ENCODE data around the gene PLIN4.

PLIN4 gene

GRCh38 chr19:4496304-4496703, 22.0 kb downstream of the PLIN4 start:
- Mint-ChIP-seq H3K9me3 (no peaks in the 10 kb centered on the region), H3K27me3 (no peaks in the 10 kb centered on the region), H3K4me3 (no peak overlapping the region), H3K4me1 (ENCODE audit: low read depth) (no peaks in the 10 kb centered on the region), H3K27ac (no peak overlapping the region), H3K36me3 (ENCODE audit: low read depth) (peaks cover 3% of the 10 kb centered on the region)

- no peak overlapping the region for H3K4me3 Mint-ChIP-seq
- H3K27me3 Mint-ChIP-seq, result no peaks in the 10 kb centered on the region
- H3K27ac Mint-ChIP-seq, result no peak overlapping the region
- H3K36me3 Mint-ChIP-seq (ENCODE audit: low read depth), result peaks cover 2% of the 10 kb centered on the region
- H3K4me1 Mint-ChIP-seq (ENCODE audit: low read depth), result no peaks in the 10 kb centered on the region
- no peaks in the 10 kb centered on the region for H3K9me3 Mint-ChIP-seq
Measured at GRCh38 chr19:4495471-4495870, 22.8 kb downstream of the PLIN4 start.

GRCh38 chr19:4494691-4495064, 23.6 kb downstream of the PLIN4 start:
- no peaks in the 10 kb centered on the region for H3K4me1 Mint-ChIP-seq (ENCODE audit: low read depth)
- no peaks in the 10 kb centered on the region for H3K27me3 Mint-ChIP-seq
- H3K27ac Mint-ChIP-seq, result no peak overlapping the region
- no peak overlapping the region for H3K4me3 Mint-ChIP-seq
- peaks cover 7% of the 10 kb centered on the region for H3K36me3 Mint-ChIP-seq (ENCODE audit: low read depth)
- H3K9me3 Mint-ChIP-seq, result no peaks in the 10 kb centered on the region

- Mint-ChIP-seq H3K4me1 (ENCODE audit: low read depth) (no peaks in the 10 kb centered on the region), H3K36me3 (ENCODE audit: low read depth) (peaks cover 8% of the 10 kb centered on the region)
Measured at GRCh38 chr19:4493929-4494690, 24.2 kb downstream of the PLIN4 start.

GRCh38 chr19:4493104-4493928, 25.0 kb downstream of the PLIN4 start:
- H3K36me3 Mint-ChIP-seq (ENCODE audit: low read depth), result peaks cover 8% of the 10 kb centered on the region

More at GRCh38 chr19:4493929-4494690, 24.2 kb downstream of the PLIN4 start:
- Mint-ChIP-seq H3K9me3 (no peaks in the 10 kb centered on the region), H3K27ac (no peak overlapping the region), H3K27me3 (no peaks in the 10 kb centered on the region), H3K4me3 (no peak overlapping the region)

GRCh38 chr19:4492337-4493103, 25.8 kb downstream of the PLIN4 start:
- no peaks in the 10 kb centered on the region for H3K4me1 Mint-ChIP-seq (ENCODE audit: low read depth)
- H3K4me3 Mint-ChIP-seq, result no peak overlapping the region
- H3K27me3 Mint-ChIP-seq, result no peaks in the 10 kb centered on the region
- H3K36me3 Mint-ChIP-seq (ENCODE audit: low read depth), result peaks cover 8% of the 10 kb centered on the region
- H3K27ac Mint-ChIP-seq, result no peak overlapping the region
- no peaks in the 10 kb centered on the region for H3K9me3 Mint-ChIP-seq

More at GRCh38 chr19:4493104-4493928, 25.0 kb downstream of the PLIN4 start:
- Mint-ChIP-seq H3K27ac (no peak overlapping the region), H3K9me3 (no peaks in the 10 kb centered on the region), H3K27me3 (no peaks in the 10 kb centered on the region), H3K4me3 (no peak overlapping the region), H3K4me1 (ENCODE audit: low read depth) (no peaks in the 10 kb centered on the region)

GRCh38 chr19:4491446-4491845, 26.8 kb downstream of the PLIN4 start:
- H3K4me1 Mint-ChIP-seq (ENCODE audit: low read depth), result no peaks in the 10 kb centered on the region
- H3K27ac Mint-ChIP-seq, result no peak overlapping the region
- H3K4me3 Mint-ChIP-seq, result no peak overlapping the region
- no peaks in the 10 kb centered on the region for H3K9me3 Mint-ChIP-seq
- H3K27me3 Mint-ChIP-seq, result no peaks in the 10 kb centered on the region
- H3K36me3 Mint-ChIP-seq (ENCODE audit: low read depth), result peaks cover 8% of the 10 kb centered on the region

GRCh38 chr19:4488496-4488895, 29.8 kb downstream of the PLIN4 start:
- H3K27me3 Mint-ChIP-seq, result no peaks in the 10 kb centered on the region
- peaks cover 17% of the 10 kb centered on the region for H3K36me3 Mint-ChIP-seq (ENCODE audit: low read depth)
- H3K4me1 Mint-ChIP-seq (ENCODE audit: low read depth), result no peaks in the 10 kb centered on the region
- no peak overlapping the region for H3K27ac Mint-ChIP-seq
- no peak overlapping the region for H3K4me3 Mint-ChIP-seq
- H3K9me3 Mint-ChIP-seq, result no peaks in the 10 kb centered on the region

GRCh38 chr19:4487572-4487971, 30.7 kb downstream of the PLIN4 start:
- H3K9me3 Mint-ChIP-seq, result no peaks in the 10 kb centered on the region
- no peaks in the 10 kb centered on the region for H3K27me3 Mint-ChIP-seq
- H3K4me1 Mint-ChIP-seq (ENCODE audit: low read depth), result no peaks in the 10 kb centered on the region
- H3K36me3 Mint-ChIP-seq (ENCODE audit: low read depth), result peaks cover 17% of the 10 kb centered on the region
- no peak overlapping the region for H3K27ac Mint-ChIP-seq
- no peak overlapping the region for H3K4me3 Mint-ChIP-seq

- Mint-ChIP-seq H3K4me1 (ENCODE audit: low read depth) (no peaks in the 10 kb centered on the region), H3K4me3 (no peak overlapping the region), H3K27me3 (no peaks in the 10 kb centered on the region), H3K27ac (no peak overlapping the region), H3K36me3 (ENCODE audit: low read depth) (peaks cover 9% of the 10 kb centered on the region), H3K9me3 (no peaks in the 10 kb centered on the region)
Measured at GRCh38 chr19:4483385-4483784, 34.9 kb downstream of the PLIN4 start.

- H3K4me3 Mint-ChIP-seq, result no peak overlapping the region
- peaks cover 9% of the 10 kb centered on the region for H3K36me3 Mint-ChIP-seq (ENCODE audit: low read depth)
- no peak overlapping the region for H3K27ac Mint-ChIP-seq
- H3K4me1 Mint-ChIP-seq (ENCODE audit: low read depth), result no peaks in the 10 kb centered on the region
- no peaks in the 10 kb centered on the region for H3K9me3 Mint-ChIP-seq
- no peaks in the 10 kb centered on the region for H3K27me3 Mint-ChIP-seq
Measured at GRCh38 chr19:4482721-4483364, 35.4 kb downstream of the PLIN4 start.

- Mint-ChIP-seq H3K4me3 (no peak overlapping the region), H3K36me3 (ENCODE audit: low read depth) (peaks cover 5% of the 10 kb centered on the region), H3K27me3 (no peaks in the 10 kb centered on the region), H3K4me1 (ENCODE audit: low read depth) (peaks cover 16% of the 10 kb centered on the region), H3K9me3 (no peaks in the 10 kb centered on the region), H3K27ac (no peak overlapping the region)
Measured at GRCh38 chr19:4477034-4477801, 41.1 kb downstream of the PLIN4 start.

- peaks cover 5% of the 10 kb centered on the region for H3K36me3 Mint-ChIP-seq (ENCODE audit: low read depth)
- peak overlapping the region; percentile 81 for H3K4me3 Mint-ChIP-seq
- H3K9me3 Mint-ChIP-seq, result no peaks in the 10 kb centered on the region
- no peaks in the 10 kb centered on the region for H3K27me3 Mint-ChIP-seq
- H3K27ac Mint-ChIP-seq, result peak overlapping the region; percentile 26
- H3K4me1 Mint-ChIP-seq (ENCODE audit: low read depth), result peaks cover 22% of the 10 kb centered on the region
Measured at GRCh38 chr19:4474514-4475022, 43.7 kb downstream of the PLIN4 start.
